Lower leg skin (tissue), 3 donors: ENCODE data around the gene KLB.
"Not testable (repeated sequence)": the region's sequence is repeated elsewhere in the genome, so short reads cannot be mapped to it uniquely, and the experiment has no call there.

Experiments
- POLR2A ChIP-seq, 2 donors: fragments of 450-650 bp; IDR thresholded peaks; one replicate each; pipeline ENCODE4 v1.6.1; 2016 to 2017; ENCODE audit warnings: antibody characterized with exemption in 2 of 2, mild to moderate bottlenecking in 1 of 2, moderate library complexity in 1 of 2
- TF ChIP-seq, protein P1 (sequence below), 3 donors: fragments of 450-650 bp; IDR thresholded peaks; one replicate each; pipeline ENCODE4 v1.5.1; 2016; ENCODE audit warnings: antibody characterized with exemption in 3 of 3, mild to moderate bottlenecking in 3 of 3, moderate library complexity in 2 of 3

DNA sequence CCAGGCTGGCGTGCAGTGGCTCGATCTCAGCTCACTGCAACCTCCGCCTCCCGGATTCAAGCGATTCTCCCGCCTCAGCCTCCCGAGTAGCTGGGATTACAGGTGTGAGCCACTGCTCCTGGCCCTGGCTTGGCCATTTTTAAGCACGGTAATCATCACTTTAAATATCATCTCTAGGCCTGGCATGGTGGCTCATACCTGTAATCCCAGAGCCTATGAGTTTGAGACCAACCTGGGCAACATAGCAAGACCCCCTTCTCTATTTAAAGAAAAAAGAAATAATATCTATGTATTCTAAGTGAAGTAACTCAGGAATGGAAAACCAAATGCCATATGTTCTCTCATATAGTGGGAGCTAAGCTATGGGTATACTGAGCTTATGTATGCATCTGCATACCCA lies 4.8 kb downstream of the KLB start:
- TF ChIP-seq POLR2A (IDR thresholded peaks at IDR 0.05): not testable (repeated sequence)
- TF ChIP-seq, protein P1, sequence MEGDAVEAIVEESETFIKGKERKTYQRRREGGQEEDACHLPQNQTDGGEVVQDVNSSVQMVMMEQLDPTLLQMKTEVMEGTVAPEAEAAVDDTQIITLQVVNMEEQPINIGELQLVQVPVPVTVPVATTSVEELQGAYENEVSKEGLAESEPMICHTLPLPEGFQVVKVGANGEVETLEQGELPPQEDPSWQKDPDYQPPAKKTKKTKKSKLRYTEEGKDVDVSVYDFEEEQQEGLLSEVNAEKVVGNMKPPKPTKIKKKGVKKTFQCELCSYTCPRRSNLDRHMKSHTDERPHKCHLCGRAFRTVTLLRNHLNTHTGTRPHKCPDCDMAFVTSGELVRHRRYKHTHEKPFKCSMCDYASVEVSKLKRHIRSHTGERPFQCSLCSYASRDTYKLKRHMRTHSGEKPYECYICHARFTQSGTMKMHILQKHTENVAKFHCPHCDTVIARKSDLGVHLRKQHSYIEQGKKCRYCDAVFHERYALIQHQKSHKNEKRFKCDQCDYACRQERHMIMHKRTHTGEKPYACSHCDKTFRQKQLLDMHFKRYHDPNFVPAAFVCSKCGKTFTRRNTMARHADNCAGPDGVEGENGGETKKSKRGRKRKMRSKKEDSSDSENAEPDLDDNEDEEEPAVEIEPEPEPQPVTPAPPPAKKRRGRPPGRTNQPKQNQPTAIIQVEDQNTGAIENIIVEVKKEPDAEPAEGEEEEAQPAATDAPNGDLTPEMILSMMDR (IDR thresholded peaks at IDR 0.05): not testable (repeated sequence)
